Gastrocnemius medialis (tissue), 4 donors: ENCODE results near the gene SRBD1. TPM values are rescaled to one million over a fixed set of nuclear protein-coding genes. Genes with fewer than 3 reads are reported as not detected.

Source experiments
- ATAC-seq, 2 donors: fragments of 150-250 bp; one replicate each; pipeline ENCODE4 v1.9.1; 2016
- DNase-seq, 2 donors: peaks; one replicate each; pipeline ENCODE4 v3.0.0-alpha.2; 2019
- H3K27ac ChIP-seq, 4 donors: fragments of 200-600 bp; sonication (generic); 1 replicate in 1 of 4; 2 replicates in 3 of 4; pipeline ENCODE4 v1.5.1; 2016 to 2018; ENCODE audit warnings: mild to moderate bottlenecking in 2 of 4, moderate library complexity in 1 of 4
- H3K27me3 ChIP-seq, 3 donors: fragments of 200-600 bp; sonication (generic) in 2 of 3; 1 replicate in 1 of 3; 2 replicates in 2 of 3; pipeline versions ENCODE4 v1.5.1 to v1.6.0; 2016 to 2019; ENCODE audit warnings: mild to moderate bottlenecking in 1 of 3, moderate library complexity in 1 of 3
- H3K36me3 ChIP-seq, 2 donors: fragments of 200-600 bp; sonication (generic) in 1 of 2; one replicate each; pipeline ENCODE4 v1.5.1; 2017 to 2018
- H3K4me1 ChIP-seq, 2 donors: fragments of 200-600 bp; sonication (generic) in 1 of 2; one replicate each; pipeline ENCODE4 v1.5.1; 2016 to 2017; ENCODE audit warnings: mild to moderate bottlenecking in 2 of 2
- H3K4me3 ChIP-seq, 4 donors: fragments of 200-600 bp; sonication (generic) in 3 of 4; 1 replicate in 1 of 4; 2 replicates in 3 of 4; pipeline ENCODE4 v1.5.1; 2016 to 2019; ENCODE audit warnings: mild to moderate bottlenecking in 2 of 4
- H3K9me3 ChIP-seq, 3 donors: fragments of 200-600 bp; sonication (generic) in 2 of 3; 1 replicate in 1 of 3; 2 replicates in 2 of 3; pipeline ENCODE4 v1.5.1; 2016 to 2019
- POLR2A ChIP-seq, 2 donors: fragments of 450-650 bp; IDR thresholded peaks; one replicate each; pipeline ENCODE4 v1.6.1; 2017; ENCODE audit warnings: antibody characterized with exemption in 2 of 2, mild to moderate bottlenecking in 2 of 2, moderate library complexity in 2 of 2
- in situ Hi-C, 4 donors: fragments of 200-750 bp; cut with MboI; loops; one replicate each; pipeline versions ENCODE4 v1.15.0 to v1.8.0; 2017; ENCODE audit warnings: low sequenced_read_pairs in 4 of 4
- intact Hi-C: fragments of 100-400 bp; cut with DNase I; formaldehyde crosslinking; loops from one replicate; pipeline ENCODE4 v1.15.1; 2023; ENCODE audit warnings: low total_unique reads
- total RNA-seq, 4 donors: library from RNA; depleted of rRNA; stranded (reverse); fragments of >200 nt; gene quantifications; one replicate each; pipeline versions ENCODE4 v1.1.0 to v1.2.3, GENCODE V29; 2016
- TF ChIP-seq, protein P1 (sequence below), 5 experiments: fragments of 450-650 bp in 3 of 5; fragments of 200-600 bp in 2 of 5; sonication (generic) in 2 of 5; IDR thresholded peaks in 4 of 5; conservative IDR thresholded peaks in 1 of 5; 1 replicate in 4 of 5; 2 replicates in 1 of 5; pipeline ENCODE4 v1.5.1; 2016 to 2019; ENCODE audit warnings: antibody characterized with exemption in 5 of 5, mild to moderate bottlenecking in 3 of 5, moderate library complexity in 3 of 5

The SRBD1 gene
- total RNA-seq, 4 donors from 2014 or later: 3.0 to 10.1 (median 4.5) TPM

DNA sequence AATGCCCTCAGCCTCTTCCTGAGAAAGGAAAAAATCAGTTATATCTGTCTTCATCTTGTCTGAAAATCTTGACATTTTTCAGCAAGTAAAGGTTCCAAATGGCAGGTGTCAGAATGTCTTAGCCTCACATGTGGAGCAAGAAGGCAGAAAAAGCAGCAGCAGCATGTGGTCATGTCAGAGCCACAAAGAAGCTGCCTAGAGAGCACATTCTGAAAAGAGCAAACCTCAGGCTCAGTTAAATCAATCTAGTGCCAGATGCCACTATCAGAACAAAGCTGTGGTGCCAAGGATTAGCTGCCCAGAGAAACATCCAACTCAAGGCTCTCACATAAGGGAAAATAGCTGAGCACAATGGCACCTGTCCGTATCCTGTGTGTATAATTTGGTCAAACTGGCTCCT lies 105.9 kb downstream of the SRBD1 start:
- intact Hi-C loops (no loop called here), in situ Hi-C loops (no loop called here)
- DNase-seq (no peak), ATAC-seq (no peak)
- Histone ChIP-seq H3K9me3 (no peaks in the 10 kb centered on the region), H3K4me1 (no peaks in the 10 kb centered on the region), H3K36me3 (no peaks in the 10 kb centered on the region), H3K4me3 (no peak overlapping the region), H3K27ac (no peak overlapping the region), H3K27me3 (no peaks in the 10 kb centered on the region)
- no peak for TF ChIP-seq POLR2A (IDR thresholded peaks at IDR 0.05)
- TF ChIP-seq, protein P1, sequence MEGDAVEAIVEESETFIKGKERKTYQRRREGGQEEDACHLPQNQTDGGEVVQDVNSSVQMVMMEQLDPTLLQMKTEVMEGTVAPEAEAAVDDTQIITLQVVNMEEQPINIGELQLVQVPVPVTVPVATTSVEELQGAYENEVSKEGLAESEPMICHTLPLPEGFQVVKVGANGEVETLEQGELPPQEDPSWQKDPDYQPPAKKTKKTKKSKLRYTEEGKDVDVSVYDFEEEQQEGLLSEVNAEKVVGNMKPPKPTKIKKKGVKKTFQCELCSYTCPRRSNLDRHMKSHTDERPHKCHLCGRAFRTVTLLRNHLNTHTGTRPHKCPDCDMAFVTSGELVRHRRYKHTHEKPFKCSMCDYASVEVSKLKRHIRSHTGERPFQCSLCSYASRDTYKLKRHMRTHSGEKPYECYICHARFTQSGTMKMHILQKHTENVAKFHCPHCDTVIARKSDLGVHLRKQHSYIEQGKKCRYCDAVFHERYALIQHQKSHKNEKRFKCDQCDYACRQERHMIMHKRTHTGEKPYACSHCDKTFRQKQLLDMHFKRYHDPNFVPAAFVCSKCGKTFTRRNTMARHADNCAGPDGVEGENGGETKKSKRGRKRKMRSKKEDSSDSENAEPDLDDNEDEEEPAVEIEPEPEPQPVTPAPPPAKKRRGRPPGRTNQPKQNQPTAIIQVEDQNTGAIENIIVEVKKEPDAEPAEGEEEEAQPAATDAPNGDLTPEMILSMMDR (IDR thresholded peaks at IDR 0.05 in 4 of 5, conservative IDR thresholded peaks at IDR 0.05 in 1 of 5): no peak

DNA sequence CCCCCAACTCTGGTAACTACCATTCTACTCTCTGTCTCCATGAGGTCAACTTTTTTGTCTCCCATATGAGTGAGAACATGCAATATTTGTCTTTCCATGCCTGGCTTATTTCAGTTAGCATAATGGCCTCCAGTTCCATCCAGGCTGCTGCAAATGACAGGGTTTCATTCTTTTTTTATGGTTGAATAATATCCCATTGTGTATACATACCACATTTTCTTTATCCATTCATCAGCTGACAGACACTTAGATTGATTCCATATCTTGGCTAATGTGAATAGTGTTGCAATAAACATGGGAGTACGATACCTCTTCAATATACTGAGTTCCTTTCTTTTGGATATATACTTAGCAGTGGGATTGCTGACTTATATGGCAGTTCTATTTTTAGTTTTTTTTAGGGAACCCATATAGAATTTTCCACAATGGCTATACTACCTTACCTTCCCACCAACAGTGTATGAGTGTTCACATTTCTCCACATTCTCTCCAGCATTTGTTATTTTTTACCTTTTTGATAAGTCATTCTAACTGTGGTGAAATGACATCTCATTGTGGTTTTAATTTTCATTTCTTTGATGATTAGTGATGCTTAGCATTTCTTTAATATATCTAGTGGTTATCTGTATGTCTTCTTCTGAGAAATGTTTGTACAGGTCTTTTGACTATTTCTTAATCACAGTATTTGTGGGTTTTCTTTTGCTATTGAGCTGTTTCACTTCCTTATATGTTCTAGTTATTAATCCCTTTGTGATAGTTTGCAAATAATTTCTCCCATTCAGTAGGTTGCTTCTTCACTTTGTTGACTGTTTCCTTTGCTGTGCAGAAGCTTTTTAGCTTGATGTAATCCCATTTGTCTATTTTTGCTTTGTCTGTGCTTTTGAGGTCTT lies 112.2 kb downstream of the SRBD1 start:
- no peaks in the 10 kb centered on the region for H3K9me3 ChIP-seq
- intact Hi-C loops (no loop called here), in situ Hi-C loops (loop anchor here in 2 of 4 donors (5.0 to 25.0 kb wide), 2 partner anchors 337 to 517 kb away; no protein-coding TSS in a partner anchor)
- H3K4me1 ChIP-seq: no peaks in the 10 kb centered on the region
- ATAC-seq (no peak), DNase-seq (no peak)
- no peak for TF ChIP-seq POLR2A (IDR thresholded peaks at IDR 0.05)
- TF ChIP-seq, protein P1 (IDR thresholded peaks at IDR 0.05 in 4 of 5, conservative IDR thresholded peaks at IDR 0.05 in 1 of 5): no peak
- no peak overlapping the region for H3K4me3 ChIP-seq
- no peaks in the 10 kb centered on the region for H3K36me3 ChIP-seq
- H3K27ac ChIP-seq: no peak overlapping the region
- no peaks in the 10 kb centered on the region for H3K27me3 ChIP-seq

DNA sequence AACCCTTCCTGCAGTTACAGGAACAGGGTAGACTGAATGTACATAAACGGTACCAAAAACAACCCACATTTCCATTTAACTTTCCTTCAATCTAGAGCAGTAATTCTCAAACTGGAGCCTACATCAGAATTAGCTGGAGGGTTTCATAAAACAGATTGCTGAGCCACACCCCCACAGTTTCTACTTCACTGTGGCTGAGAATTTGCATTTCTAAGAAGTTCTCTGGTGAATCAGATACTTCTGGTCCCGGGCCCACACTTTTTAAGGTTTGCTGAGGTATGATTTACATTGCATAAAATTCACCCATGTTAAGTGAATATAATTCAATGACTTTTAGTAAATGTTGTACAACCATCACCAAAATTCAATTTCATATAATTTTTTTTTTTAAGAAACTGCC lies 113.7 kb downstream of the SRBD1 start:
- in situ Hi-C loops: loop anchor here in 2 of 4 donors (5.0 to 25.0 kb wide), 2 partner anchors 335 to 515 kb away; no protein-coding TSS in a partner anchor
- intact Hi-C loops: no loop called here

DNA sequence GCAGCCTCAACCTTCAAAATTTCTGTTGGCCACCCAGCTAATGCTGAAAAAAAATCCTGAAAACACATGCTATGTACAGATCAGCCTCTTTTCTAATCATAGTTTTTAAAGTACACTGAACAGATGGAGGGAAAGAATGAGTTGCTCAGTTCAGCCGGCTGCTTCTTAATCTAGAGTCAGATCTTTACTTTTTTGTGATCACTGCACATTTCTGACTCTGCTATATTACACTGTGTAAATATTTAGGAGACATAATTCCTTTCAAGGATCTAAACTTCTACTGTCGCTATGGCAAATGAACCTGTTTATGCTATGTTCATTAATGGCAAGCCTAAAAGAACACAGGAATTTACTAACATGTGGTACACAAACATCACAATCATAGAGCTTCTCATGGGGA lies 114.2 kb downstream of the SRBD1 start:
- H3K4me3 ChIP-seq: no peak overlapping the region
- H3K36me3 ChIP-seq: no peaks in the 10 kb centered on the region
- intact Hi-C loops (no loop called here), in situ Hi-C loops (loop anchor here in 2 of 4 donors (5.0 to 25.0 kb wide), 2 partner anchors 335 to 515 kb away; no protein-coding TSS in a partner anchor)
- no peak for TF ChIP-seq POLR2A (IDR thresholded peaks at IDR 0.05)
- TF ChIP-seq, protein P1 (IDR thresholded peaks at IDR 0.05 in 4 of 5, conservative IDR thresholded peaks at IDR 0.05 in 1 of 5): no peak
- no peak for DNase-seq
- no peak for ATAC-seq
- H3K27me3 ChIP-seq: no peaks in the 10 kb centered on the region
- H3K9me3 ChIP-seq: no peaks in the 10 kb centered on the region
- no peak overlapping the region for H3K27ac ChIP-seq
- no peaks in the 10 kb centered on the region for H3K4me1 ChIP-seq

More for the DNA sequence above, 113.7 kb downstream of the SRBD1 start:
- DNase-seq: no peak
- no peaks in the 10 kb centered on the region for H3K27me3 ChIP-seq
- no peaks in the 10 kb centered on the region for H3K36me3 ChIP-seq
- no peaks in the 10 kb centered on the region for H3K9me3 ChIP-seq
- no peak overlapping the region for H3K4me3 ChIP-seq
- ATAC-seq: no peak
- H3K27ac ChIP-seq: no peak overlapping the region
- no peaks in the 10 kb centered on the region for H3K4me1 ChIP-seq
- TF ChIP-seq, protein P1 (IDR thresholded peaks at IDR 0.05 in 4 of 5, conservative IDR thresholded peaks at IDR 0.05 in 1 of 5): no peak
- no peak for TF ChIP-seq POLR2A (IDR thresholded peaks at IDR 0.05)
